ENCODE data around the gene ACSS3. TPM values are rescaled to one million over a fixed set of nuclear protein-coding genes. Genes with fewer than 3 reads are reported as not detected.
A peak's percentile ranks its signal among the peaks of the same experiment; 100 is the strongest.

The ACSS3 gene
- total RNA-seq, 1 donor from 2014 or later = 23.4 TPM

DNA sequence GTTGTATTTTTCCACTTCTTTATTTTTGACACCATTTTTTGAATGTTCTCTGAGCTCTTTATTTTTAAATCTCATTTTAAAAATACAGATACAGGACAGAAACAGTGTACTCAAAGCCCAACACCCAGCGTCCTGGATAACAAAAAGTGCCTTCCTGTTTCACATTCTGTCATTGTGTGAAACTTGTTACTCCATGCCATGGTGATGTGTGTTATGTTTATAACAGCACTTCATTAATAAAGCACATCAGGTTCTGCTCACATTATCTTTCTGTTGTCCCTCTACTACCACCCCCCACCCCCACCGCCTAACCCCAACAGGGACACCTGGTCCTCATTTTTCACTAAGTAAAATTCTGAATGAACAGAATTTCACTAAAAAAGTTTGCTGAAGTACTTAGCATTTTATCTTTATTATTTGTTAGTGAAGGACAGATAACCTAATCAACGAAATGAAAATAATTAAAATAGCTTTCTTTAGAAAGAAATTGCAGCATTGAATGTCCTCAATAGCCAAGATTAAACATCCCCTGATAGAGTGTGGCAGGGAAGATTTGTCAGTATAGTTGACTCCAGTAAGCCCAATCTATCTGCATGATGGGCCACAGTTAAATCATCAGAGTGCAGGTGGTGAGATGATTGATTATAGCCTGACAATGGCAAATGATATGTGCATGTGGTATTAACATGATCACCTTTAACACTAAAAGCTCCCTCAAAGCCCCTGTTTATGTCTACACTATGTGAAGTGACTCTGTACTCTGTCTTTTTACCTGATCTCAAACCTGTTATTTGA is 153.9 kb downstream of the ACSS3 start:
- no peak for DNase-seq (ENCODE audit: low spot score in 2 of 2, unreplicated experiment in 2 of 2)
- H3K27me3 Mint-ChIP-seq (ENCODE audit: low read depth) = no peaks in the 10 kb centered on the region
- no peaks in the 10 kb centered on the region for H3K9me3 Mint-ChIP-seq
- peaks cover 19% of the 10 kb centered on the region for H3K4me1 Mint-ChIP-seq
- TF ChIP-seq, protein P1, sequence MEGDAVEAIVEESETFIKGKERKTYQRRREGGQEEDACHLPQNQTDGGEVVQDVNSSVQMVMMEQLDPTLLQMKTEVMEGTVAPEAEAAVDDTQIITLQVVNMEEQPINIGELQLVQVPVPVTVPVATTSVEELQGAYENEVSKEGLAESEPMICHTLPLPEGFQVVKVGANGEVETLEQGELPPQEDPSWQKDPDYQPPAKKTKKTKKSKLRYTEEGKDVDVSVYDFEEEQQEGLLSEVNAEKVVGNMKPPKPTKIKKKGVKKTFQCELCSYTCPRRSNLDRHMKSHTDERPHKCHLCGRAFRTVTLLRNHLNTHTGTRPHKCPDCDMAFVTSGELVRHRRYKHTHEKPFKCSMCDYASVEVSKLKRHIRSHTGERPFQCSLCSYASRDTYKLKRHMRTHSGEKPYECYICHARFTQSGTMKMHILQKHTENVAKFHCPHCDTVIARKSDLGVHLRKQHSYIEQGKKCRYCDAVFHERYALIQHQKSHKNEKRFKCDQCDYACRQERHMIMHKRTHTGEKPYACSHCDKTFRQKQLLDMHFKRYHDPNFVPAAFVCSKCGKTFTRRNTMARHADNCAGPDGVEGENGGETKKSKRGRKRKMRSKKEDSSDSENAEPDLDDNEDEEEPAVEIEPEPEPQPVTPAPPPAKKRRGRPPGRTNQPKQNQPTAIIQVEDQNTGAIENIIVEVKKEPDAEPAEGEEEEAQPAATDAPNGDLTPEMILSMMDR (IDR thresholded peaks at IDR 0.05; ENCODE audit: unreplicated experiment) = no peak
- H3K36me3 Mint-ChIP-seq = no peaks in the 10 kb centered on the region
- no peak overlapping the region for H3K27ac Mint-ChIP-seq
- H3K4me3 Mint-ChIP-seq = no peak overlapping the region

DNA sequence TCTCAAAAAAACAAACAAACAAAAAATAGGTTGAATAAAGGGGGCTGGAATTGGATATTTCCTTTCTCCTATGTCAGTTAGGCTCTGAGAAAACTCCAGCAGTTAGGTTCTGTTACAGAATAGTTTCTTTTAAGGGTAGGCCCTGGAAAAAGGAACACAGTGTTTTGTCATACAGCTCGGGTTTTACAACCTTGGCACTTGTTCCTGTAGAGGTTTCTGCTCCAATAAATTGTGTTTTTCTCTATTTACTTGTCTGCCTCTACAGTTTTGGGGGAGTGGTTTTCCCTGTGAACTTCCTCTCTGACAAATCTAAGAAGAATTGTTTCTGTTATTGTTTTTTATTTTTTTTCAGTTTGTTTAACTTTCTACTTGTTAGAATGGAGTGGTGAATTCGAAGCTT is 167.6 kb downstream of the ACSS3 start:
- no peak for DNase-seq (ENCODE audit: low spot score in 2 of 2, unreplicated experiment in 2 of 2)
- Mint-ChIP-seq H3K36me3 (peaks cover 18% of the 10 kb centered on the region), H3K4me1 (peaks cover 8% of the 10 kb centered on the region), H3K4me3 (no peak overlapping the region), H3K27me3 (ENCODE audit: low read depth) (no peaks in the 10 kb centered on the region), H3K27ac (peak overlapping the region; percentile 57), H3K9me3 (peaks cover 14% of the 10 kb centered on the region)
- TF ChIP-seq, protein P1 (IDR thresholded peaks at IDR 0.05; ENCODE audit: unreplicated experiment) = no peak

DNA sequence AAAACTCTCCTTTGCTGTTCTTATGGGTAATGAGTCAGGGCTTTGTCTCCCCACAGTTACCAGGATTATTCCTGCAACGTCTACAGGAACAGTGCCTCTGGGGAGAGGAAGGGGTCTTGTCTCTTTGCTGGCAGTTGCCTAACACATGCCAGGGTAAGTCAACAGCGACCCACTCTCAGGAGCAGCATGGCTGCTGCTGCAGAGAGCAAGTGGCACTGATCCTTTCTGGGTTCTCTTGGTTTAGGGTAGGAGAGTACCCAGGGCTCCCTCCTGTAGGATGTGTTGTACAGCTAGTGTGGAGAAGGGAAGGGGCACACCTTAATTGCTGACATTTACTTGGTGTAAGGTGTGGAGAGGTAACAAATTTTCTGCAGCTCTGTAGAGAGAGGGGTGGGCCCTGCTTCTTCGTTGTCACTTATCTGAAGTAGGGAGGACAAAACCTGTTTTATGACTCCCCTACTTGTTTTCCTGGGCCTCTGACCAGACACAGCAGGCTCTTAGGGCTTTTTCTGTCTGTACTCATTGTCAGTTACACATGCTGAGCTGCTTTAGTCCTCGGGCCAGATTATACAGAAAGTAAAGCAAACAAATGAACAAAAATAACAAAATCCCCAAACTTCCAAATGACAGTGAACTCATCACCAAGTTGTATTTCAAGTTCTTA is 168.2 kb downstream of the ACSS3 start:
- H3K27me3 Mint-ChIP-seq (ENCODE audit: low read depth) = no peaks in the 10 kb centered on the region
- peaks cover 13% of the 10 kb centered on the region for H3K9me3 Mint-ChIP-seq
- no peak overlapping the region for H3K4me3 Mint-ChIP-seq
- peaks cover 18% of the 10 kb centered on the region for H3K36me3 Mint-ChIP-seq
- DNase-seq (ENCODE audit: low spot score in 2 of 2, unreplicated experiment in 2 of 2) = no peak
- H3K4me1 Mint-ChIP-seq = peaks cover 8% of the 10 kb centered on the region
- TF ChIP-seq, protein P1 (IDR thresholded peaks at IDR 0.05; ENCODE audit: unreplicated experiment) = no peak
- H3K27ac Mint-ChIP-seq = peak overlapping the region; percentile 57

DNA sequence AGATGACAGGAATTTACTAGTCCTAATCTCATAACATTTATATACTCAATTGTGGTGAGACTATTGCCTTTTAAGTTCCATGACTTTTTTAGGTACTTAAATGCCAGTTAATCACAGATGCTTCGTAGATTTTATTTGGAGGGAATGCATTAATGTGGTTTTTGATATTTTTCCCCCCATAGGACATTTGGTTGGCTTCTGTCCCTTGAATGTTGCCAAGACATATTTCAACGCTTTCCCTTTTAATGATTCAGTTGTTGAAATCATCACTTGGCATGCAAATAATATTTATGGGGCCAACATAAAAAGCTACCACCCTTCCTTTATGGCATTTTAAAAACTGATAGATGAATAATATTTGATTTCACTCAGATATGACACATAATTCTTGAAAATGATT is 172.1 kb downstream of the ACSS3 start:
- Mint-ChIP-seq H3K27ac (no peak overlapping the region), H3K36me3 (peaks cover 5% of the 10 kb centered on the region), H3K4me1 (peaks cover 8% of the 10 kb centered on the region), H3K9me3 (no peaks in the 10 kb centered on the region), H3K4me3 (no peak overlapping the region), H3K27me3 (ENCODE audit: low read depth) (no peaks in the 10 kb centered on the region)
- DNase-seq (ENCODE audit: low spot score in 2 of 2, unreplicated experiment in 2 of 2) = no peak
- TF ChIP-seq, protein P1 (IDR thresholded peaks at IDR 0.05; ENCODE audit: unreplicated experiment) = no peak

DNA sequence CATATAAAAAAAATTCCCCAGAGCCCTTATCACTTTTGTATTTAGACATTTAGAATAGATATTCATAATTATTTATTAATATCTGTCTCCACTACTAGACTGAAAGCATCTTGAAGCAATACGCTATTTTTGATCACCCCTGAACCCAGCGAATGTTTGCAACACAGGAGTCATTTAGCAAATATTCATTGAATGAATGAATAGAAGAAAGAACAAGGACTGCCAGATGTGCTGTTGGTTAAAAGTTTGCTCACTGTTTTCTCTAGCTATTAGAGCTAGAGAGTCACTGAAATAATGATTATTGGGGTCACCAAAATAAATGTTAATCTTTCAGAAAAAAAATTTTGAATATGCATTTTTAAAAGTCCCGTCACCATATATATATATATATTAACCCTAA is 174.3 kb downstream of the ACSS3 start:
- H3K4me3 Mint-ChIP-seq = no peak overlapping the region
- no peaks in the 10 kb centered on the region for H3K27me3 Mint-ChIP-seq (ENCODE audit: low read depth)
- H3K9me3 Mint-ChIP-seq = no peaks in the 10 kb centered on the region
- H3K36me3 Mint-ChIP-seq = peaks cover 5% of the 10 kb centered on the region
- TF ChIP-seq, protein P1 (IDR thresholded peaks at IDR 0.05; ENCODE audit: unreplicated experiment) = no peak
- H3K27ac Mint-ChIP-seq = no peak overlapping the region
- H3K4me1 Mint-ChIP-seq = peaks cover 2% of the 10 kb centered on the region
- no peak for DNase-seq (ENCODE audit: low spot score in 2 of 2, unreplicated experiment in 2 of 2)

Measured in mesothelial cell of epicardium (in vitro differentiated cells).